GM08714 (cell line): ENCODE data around the gene CROCC2.

Source experiments
- H3K4me3 ChIP-seq: fragments of 200-500 bp; sonication (Bioruptor generic); 2 replicates; pipeline ENCODE4 v1.5.1; 2014; ENCODE audit warnings: mild to moderate bottlenecking, low read length, inconsistent platforms
- ZNF274 ChIP-seq: IDR thresholded peaks from 2 replicates; pipeline ENCODE4 v1.6.1; 2012; ENCODE audit warnings: mild to moderate bottlenecking, low read depth, low read length

Gene CROCC2

GRCh38 chr2:240922982-240923537 lies 16.9 kb downstream of the CROCC2 start:
- H3K4me3 ChIP-seq, result no peak overlapping the region
- TF ChIP-seq ZNF274, result no peak

- TF ChIP-seq ZNF274, result no peak
- H3K4me3 ChIP-seq, result no peak overlapping the region
These were observed 19.0 kb downstream of the CROCC2 start for GRCh38 chr2:240925191-240925567.

- no peak overlapping the region for H3K4me3 ChIP-seq
- no peak for TF ChIP-seq ZNF274
These were observed 19.7 kb downstream of the CROCC2 start for GRCh38 chr2:240925568-240926515.

GRCh38 chr2:240926516-240927389 lies 20.6 kb downstream of the CROCC2 start:
- no peak overlapping the region for H3K4me3 ChIP-seq
- no peak for TF ChIP-seq ZNF274

- TF ChIP-seq ZNF274, result no peak
- H3K4me3 ChIP-seq, result no peak overlapping the region
These were observed 21.2 kb downstream of the CROCC2 start for GRCh38 chr2:240927390-240927781.

- no peak overlapping the region for H3K4me3 ChIP-seq
- TF ChIP-seq ZNF274, result no peak
These were observed 22.6 kb downstream of the CROCC2 start for GRCh38 chr2:240928476-240929363.

GRCh38 chr2:240929364-240930095 lies 23.4 kb downstream of the CROCC2 start:
- no peak for TF ChIP-seq ZNF274
- no peak overlapping the region for H3K4me3 ChIP-seq

- TF ChIP-seq ZNF274, result no peak
- no peak overlapping the region for H3K4me3 ChIP-seq
These were observed 24.0 kb downstream of the CROCC2 start for GRCh38 chr2:240930096-240930630.

- H3K4me3 ChIP-seq, result no peak overlapping the region
- no peak for TF ChIP-seq ZNF274
These were observed 24.6 kb downstream of the CROCC2 start for GRCh38 chr2:240930631-240931318.

GRCh38 chr2:240931319-240931949 lies 25.3 kb downstream of the CROCC2 start:
- no peak for TF ChIP-seq ZNF274

GRCh38 chr2:240932001-240932723 lies 26.0 kb downstream of the CROCC2 start:
- no peak overlapping the region for H3K4me3 ChIP-seq
- TF ChIP-seq ZNF274, result no peak

More at GRCh38 chr2:240931319-240931949, 25.3 kb downstream of the CROCC2 start:
- no peak overlapping the region for H3K4me3 ChIP-seq
